ENCODE results near the gene FGF3. TPM values are rescaled to one million over a fixed set of nuclear protein-coding genes. Genes with fewer than 3 reads are reported as not detected.

Gene FGF3
- total and polyA plus RNA-seq, 9 of the 15 experiments (the other 6 are each of a cell fraction or from before 2014, with no cell fraction given): not detected

GRCh38 chr11:69855421-69855820, 36.2 kb upstream of the FGF3 start:
- no TSS peak for BruUV-seq (replicated peaks)
- intact Hi-C loops (cut with micrococcal nuclease): no loop called here
- Histone ChIP-seq H3K9me3 (replicated peaks; ENCODE audit: control insufficient read depth, insufficient read depth, low read depth, low read length) (no peaks in the 10 kb centered on the region), H2AFZ (ENCODE audit: low read depth, low read length) (no peak overlapping the region), H4K20me1 (replicated peaks; ENCODE audit: control insufficient read depth, insufficient read depth, low read length) (no peaks in the 10 kb centered on the region), H3K79me2 (ENCODE audit: control insufficient read depth, insufficient read depth, low read length) (no peaks in the 10 kb centered on the region), H3K4me2 (ENCODE audit: insufficient read depth, low read length) (no peak overlapping the region), H3K4me1 (replicated peaks in 1 of 2; ENCODE audit: control insufficient read depth in 2 of 2, insufficient read depth in 2 of 2, low read length in 2 of 2) (no peaks in the 10 kb centered on the region), H3K27ac (ENCODE audit: extremely low read depth, low read depth, low read length) (no peak overlapping the region), H3K4me3 (no peak overlapping the region), H3K27me3 (ENCODE audit: control insufficient read depth in 2 of 2, insufficient read depth in 2 of 2, low read length in 2 of 2) (peaks cover 2 to 9% of the 10 kb centered on the region in 2 experiments; a peak in 2 of 5 replicates), H3K36me3 (ENCODE audit: control insufficient read depth, insufficient read depth, low read length) (no peaks in the 10 kb centered on the region), H3K9me1 (ENCODE audit: control insufficient read depth, insufficient read depth, low read length) (no peaks in the 10 kb centered on the region), H3K9ac (ENCODE audit: insufficient read depth in 1 of 2, low read depth in 2 of 2, low read length in 2 of 2) (no peak overlapping the region)
- POLR2A ChIA-PET: no interaction called here
- WGBS (ENCODE audit: insufficient coverage, low coverage, missing lambda C conversion rate): 10% methylated on average over 3 of the region's 3 CpGs
- in situ Hi-C loops (cut with MboI): no loop called here
- no peak for DNase-seq (ENCODE audit: extremely low read depth in 1 of 4, low spot score in 3 of 4)
- no peak for ATAC-seq
- TF ChIP-seq KLF1 (tag; IDR thresholded peaks at IDR 0.05) (no peak), ZNF507 (tag; conservative IDR thresholded peaks at IDR 0.05) (no peak), TBL1XR1 (IDR thresholded peaks at IDR 0.05; ENCODE audit: low read length in 2 of 2) (no peak), ZNF384 (IDR thresholded peaks at IDR 0.05; ENCODE audit: low read depth, low read length) (no peak), ZNF57 (CRISPR knock-in tag; IDR thresholded peaks at IDR 0.05) (no peak), DDX20 (tag; IDR thresholded peaks at IDR 0.05; ENCODE audit: low read depth) (no peak), ETV6 (IDR thresholded peaks at IDR 0.05; ENCODE audit: borderline replicate concordance in 1 of 2, low read depth in 2 of 2, low read length in 1 of 2) (no peak), ETV6 (CRISPR knock-in tag; IDR thresholded peaks at IDR 0.05; ENCODE audit: borderline replicate concordance) (no peak), HDAC6 (IDR thresholded peaks at IDR 0.05; ENCODE audit: low read depth, low read length) (no peak), NFATC3 (IDR thresholded peaks at IDR 0.05) (no peak), OTX1 (CRISPR knock-in tag; IDR thresholded peaks at IDR 0.05) (no peak), E2F5 (CRISPR knock-in tag; IDR thresholded peaks at IDR 0.05) (no peak), CTBP1 (IDR thresholded peaks at IDR 0.05; ENCODE audit: borderline replicate concordance) (no peak), ZNF124 (CRISPR knock-in tag; IDR thresholded peaks at IDR 0.05) (no peak), XRCC4 (IDR thresholded peaks at IDR 0.05; ENCODE audit: extremely low read depth, insufficient read depth, insufficient read length) (no peak), KLF6 (CRISPR knock-in tag; IDR thresholded peaks at IDR 0.05; ENCODE audit: borderline replicate concordance) (no peak), GABPB2 (CRISPR knock-in tag; conservative IDR thresholded peaks at IDR 0.05) (no peak), ZNF24 (IDR thresholded peaks at IDR 0.05) (no peak), KLF13 (tag; IDR thresholded peaks at IDR 0.05; ENCODE audit: borderline replicate concordance, low read depth) (no peak)
- TF ChIP-seq, protein P1, sequence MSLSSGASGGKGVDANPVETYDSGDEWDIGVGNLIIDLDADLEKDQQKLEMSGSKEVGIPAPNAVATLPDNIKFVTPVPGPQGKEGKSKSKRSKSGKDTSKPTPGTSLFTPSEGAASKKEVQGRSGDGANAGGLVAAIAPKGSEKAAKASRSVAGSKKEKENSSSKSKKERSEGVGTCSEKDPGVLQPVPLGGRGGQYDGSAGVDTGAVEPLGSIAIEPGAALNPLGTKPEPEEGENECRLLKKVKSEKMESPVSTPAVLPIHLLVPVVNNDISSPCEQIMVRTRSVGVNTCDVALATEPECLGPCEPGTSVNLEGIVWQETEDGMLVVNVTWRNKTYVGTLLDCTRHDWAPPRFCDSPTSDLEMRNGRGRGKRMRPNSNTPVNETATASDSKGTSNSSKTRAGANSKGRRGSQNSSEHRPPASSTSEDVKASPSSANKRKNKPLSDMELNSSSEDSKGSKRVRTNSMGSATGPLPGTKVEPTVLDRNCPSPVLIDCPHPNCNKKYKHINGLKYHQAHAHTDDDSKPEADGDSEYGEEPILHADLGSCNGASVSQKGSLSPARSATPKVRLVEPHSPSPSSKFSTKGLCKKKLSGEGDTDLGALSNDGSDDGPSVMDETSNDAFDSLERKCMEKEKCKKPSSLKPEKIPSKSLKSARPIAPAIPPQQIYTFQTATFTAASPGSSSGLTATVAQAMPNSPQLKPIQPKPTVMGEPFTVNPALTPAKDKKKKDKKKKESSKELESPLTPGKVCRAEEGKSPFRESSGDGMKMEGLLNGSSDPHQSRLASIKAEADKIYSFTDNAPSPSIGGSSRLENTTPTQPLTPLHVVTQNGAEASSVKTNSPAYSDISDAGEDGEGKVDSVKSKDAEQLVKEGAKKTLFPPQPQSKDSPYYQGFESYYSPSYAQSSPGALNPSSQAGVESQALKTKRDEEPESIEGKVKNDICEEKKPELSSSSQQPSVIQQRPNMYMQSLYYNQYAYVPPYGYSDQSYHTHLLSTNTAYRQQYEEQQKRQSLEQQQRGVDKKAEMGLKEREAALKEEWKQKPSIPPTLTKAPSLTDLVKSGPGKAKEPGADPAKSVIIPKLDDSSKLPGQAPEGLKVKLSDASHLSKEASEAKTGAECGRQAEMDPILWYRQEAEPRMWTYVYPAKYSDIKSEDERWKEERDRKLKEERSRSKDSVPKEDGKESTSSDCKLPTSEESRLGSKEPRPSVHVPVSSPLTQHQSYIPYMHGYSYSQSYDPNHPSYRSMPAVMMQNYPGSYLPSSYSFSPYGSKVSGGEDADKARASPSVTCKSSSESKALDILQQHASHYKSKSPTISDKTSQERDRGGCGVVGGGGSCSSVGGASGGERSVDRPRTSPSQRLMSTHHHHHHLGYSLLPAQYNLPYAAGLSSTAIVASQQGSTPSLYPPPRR (CRISPR knock-in tag; IDR thresholded peaks at IDR 0.05; ENCODE audit: borderline replicate concordance): no peak
- CTCF ChIA-PET (ENCODE audit: low intra/inter-chr PET ratio): no interaction called here
- no peak for FAIRE-seq

Data from K562 (cell line).